T-helper 2 cell treated with Interferon-gamma antibody and Interleukin-4, amounts not matched to agents 100 ng/mL and 5 ng/mL, for 36 hours (primary cell): ENCODE data around the gene SOX5. TPM values are rescaled to one million over a fixed set of nuclear protein-coding genes. Genes with fewer than 3 reads are reported as not detected.
"Not testable (repeated sequence)": the region's sequence is repeated elsewhere in the genome, so short reads cannot be mapped to it uniquely, and the experiment has no call there.

Source experiments
- intact Hi-C: fragments of 100-400 bp; cut with micrococcal nuclease; formaldehyde crosslinking; loops from one replicate; pipeline ENCODE4 v1.15.1; 2023
- total RNA-seq: library from RNA; stranded (reverse); gene quantifications from 2 replicates; pipeline ENCODE4 v1.2.3, GENCODE V29; 2022

Gene SOX5
- total RNA-seq, 1 donor from 2014 or later = not detected

GRCh38 chr12:23909551-23909950 is 39.9 kb downstream of the SOX5 start:
- intact Hi-C loops = no loop called here

- intact Hi-C loops = no loop called here
Measured at GRCh38 chr12:23906329-23906728, 43.1 kb downstream of the SOX5 start.

- intact Hi-C loops = no loop called here
Measured at GRCh38 chr12:23899434-23899833, 50.0 kb downstream of the SOX5 start.

- intact Hi-C loops = no loop called here
Measured at GRCh38 chr12:23898121-23898520, 51.3 kb downstream of the SOX5 start.

DNA sequence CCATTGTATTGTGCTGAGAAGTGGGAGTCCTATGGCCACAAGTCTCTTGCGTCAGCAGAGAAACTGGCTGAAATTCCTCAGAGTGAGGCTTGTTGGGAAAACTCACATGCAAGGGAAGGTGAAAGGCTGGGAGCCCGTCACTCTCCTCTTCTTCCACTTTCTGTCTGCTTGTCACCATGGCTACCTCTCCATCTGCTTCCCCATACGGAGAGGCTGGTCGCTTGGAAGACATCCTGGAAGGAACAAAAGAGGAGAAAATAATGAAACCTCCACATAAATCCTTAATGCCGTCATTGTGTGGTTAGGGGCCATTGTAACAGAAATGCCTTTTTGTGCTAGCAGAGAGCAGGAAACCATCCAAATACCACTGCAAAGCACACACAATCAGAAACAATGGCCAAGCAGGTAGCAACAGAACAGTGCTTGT is 53.7 kb downstream of the SOX5 start:
- intact Hi-C loops = no loop called here

DNA sequence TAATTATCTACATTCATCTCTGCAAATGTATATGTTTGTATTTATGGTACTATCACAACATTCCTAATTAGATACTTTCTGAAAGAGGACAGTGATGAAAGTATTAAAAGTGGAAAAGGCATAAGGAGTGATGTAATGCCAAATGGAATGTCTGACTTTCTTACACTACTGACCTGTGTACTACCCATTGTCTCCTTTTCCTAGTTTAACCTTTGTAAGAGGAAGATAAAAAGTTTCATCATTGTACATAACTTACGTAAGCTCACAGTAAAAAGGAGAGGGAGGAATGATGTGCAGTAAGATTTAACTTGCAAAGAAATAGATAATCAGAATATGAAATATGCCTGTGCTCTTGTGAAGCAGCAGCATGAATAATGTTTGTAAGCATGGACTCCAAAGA is 55.9 kb downstream of the SOX5 start:
- intact Hi-C loops = no loop called here

DNA sequence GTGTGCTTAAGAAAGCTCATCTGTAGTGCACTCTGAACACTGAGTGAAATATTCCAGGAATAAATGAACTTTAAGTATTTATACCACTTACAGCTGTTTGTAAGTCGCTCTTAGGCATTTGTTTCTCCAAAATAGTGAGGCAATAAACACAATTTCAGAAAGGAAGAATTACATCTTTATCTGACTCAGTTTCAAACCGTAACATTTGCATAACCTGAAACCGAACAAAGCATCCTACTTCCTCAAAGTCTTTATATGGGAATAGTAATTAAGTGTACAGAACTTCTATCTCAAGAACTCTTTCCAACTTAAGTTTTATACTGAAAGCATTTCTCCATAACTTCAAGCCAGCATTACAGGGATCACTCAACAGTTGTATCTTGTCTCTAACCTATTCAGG is 58.4 kb downstream of the SOX5 start:
- intact Hi-C loops = no loop called here

DNA sequence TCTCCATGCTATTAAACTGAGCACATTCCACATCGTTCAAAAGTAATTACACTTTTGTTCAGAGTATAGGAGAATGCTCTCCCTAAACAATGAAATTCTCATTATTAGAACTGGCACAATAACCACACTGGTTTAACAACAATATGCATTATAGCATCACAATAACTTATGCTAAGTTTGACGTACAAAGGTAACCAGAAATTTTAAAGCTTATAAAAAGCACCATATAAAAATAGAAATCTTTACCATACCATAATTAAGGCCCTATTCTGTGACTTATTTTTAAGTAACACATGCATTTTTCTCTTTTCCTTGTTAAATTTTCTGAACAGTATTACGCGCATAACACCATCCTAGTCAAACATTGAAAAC is 60.4 kb downstream of the SOX5 start:
- intact Hi-C loops = no loop called here

DNA sequence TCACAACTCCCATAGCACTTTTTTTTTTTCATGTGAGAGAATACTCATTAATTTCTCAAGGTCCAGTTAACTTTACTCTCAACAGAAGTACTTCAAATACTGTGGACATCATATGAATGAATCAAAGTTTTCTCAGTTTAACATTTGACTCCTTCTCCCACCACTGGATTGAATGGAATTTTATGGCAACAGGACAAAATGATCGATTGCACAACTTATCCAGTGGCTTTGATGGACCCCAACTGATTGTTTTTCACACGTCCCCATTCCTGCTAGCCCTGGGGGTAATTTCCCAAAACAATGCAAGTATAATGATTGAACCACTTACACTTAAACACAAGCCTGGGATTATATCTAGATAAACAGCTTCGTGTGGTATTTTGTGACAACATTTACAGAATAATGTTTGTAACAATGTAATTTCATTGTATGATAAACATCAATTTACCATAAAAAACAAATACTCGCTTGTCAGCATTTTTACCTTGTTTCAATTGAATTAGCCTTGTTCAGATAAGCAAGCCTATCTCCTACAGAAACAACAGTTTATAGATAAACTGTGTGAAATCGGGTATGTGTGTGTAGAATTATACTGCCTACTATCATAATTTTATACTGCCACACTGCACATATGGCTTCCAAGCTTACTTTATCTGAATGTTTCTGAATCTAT is 60.9 kb downstream of the SOX5 start:
- intact Hi-C loops = no loop called here

GRCh38 chr12:23887055-23887835 is 62.2 kb downstream of the SOX5 start:
- intact Hi-C loops = no loop called here

- intact Hi-C loops = no loop called here
Measured at GRCh38 chr12:23885394-23885793, 64.1 kb downstream of the SOX5 start.

DNA sequence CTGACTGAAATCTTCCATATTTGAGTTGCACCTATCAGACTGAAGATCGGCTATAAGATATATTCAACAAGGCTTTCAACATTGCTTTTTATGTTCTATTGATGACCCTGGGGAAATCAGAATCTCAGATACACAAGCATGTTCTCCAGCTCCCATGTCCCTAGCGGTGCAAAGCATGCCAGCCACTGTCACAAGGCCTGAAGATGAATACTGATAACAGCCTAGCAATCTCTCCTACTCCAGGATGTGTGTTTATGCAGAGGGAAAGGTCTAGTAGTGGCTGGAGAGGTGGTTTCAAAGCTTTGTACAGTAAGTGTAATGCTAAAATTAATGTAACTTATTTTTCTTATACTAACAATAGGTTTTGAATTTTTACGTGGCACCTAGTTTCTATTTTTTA is 64.6 kb downstream of the SOX5 start:
- intact Hi-C loops = no loop called here

DNA sequence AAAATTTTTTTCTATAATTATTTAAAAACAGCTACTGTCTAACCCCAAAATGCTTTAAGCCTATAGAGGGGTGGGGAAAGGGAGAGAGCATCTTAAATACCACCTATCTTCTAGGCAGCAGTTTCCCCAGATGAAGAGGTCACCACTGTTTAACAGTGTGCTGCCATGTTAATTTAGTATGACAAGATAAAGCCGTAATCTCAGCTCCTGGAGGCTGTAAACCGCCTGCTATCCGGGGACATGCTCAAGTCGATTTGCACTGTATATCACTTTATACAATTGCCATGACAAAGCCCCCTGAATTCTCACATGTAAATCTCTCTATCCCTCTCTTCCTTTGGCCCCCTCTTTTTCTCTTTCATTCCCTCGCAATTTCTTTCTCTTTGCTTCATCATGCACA is 68.5 kb downstream of the SOX5 start:
- intact Hi-C loops = no loop called here

DNA sequence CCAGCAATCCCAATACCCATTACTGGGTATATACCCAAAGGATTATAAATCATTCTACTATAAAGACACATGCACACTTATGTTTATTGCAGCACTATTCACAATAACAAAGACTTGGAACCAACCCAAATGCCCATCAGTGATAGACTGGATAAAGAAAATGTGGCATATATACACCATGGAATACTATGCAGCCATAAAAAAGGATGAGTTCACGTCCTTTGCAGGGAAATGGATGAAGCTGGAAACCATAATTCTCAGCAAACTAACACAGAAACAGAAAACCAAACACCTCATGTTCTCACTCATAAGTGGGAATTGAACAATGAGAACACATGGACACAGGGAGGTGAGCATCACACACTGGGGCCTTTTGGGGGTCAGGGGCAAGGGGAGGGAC is 72.9 kb downstream of the SOX5 start:
- intact Hi-C loops = not testable (repeated sequence)

- intact Hi-C loops = no loop called here
Measured at GRCh38 chr12:23867794-23868193, 81.7 kb downstream of the SOX5 start.

- intact Hi-C loops = no loop called here
Measured at GRCh38 chr12:23862701-23863100, 86.8 kb downstream of the SOX5 start.

DNA sequence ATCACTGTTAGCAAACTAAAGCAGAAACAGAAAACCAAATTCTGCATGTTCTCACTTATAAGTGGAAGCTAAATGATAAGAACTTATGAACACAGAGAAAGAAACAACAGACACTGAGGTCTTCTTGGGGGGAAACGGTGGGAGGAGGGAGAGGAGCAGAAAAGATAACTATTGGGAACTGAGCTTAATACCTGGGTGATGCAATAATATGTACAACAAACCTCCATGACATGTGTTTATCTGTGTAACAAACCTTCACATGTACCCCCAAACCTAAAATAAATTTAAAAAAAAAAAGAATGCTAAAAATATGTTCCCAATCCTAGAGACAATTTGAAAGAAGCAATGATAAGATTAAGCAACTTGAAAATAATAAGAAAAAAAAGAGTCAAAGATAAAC is 89.5 kb downstream of the SOX5 start:
- intact Hi-C loops = no loop called here

DNA sequence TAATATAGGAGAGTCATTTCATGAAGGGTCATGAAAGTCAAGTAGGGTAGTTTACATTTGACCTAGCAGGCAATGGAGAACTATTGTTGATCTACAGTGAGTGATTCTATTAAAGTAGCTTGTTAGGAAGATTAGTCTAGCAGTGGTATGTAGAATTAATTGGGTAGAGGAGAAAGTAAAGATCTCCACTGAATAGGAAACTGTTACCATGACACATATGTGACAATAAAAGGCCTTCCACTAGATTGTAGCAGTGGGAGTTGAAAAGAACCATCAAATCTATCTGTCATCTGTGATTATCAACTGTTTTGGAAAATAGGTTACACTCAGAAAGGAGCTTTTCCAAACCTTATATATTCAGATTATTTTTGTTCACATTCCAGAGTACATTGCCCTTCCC is 92.3 kb downstream of the SOX5 start:
- intact Hi-C loops = no loop called here

- intact Hi-C loops = no loop called here
Measured at GRCh38 chr12:23855813-23856212, 93.7 kb downstream of the SOX5 start.

DNA sequence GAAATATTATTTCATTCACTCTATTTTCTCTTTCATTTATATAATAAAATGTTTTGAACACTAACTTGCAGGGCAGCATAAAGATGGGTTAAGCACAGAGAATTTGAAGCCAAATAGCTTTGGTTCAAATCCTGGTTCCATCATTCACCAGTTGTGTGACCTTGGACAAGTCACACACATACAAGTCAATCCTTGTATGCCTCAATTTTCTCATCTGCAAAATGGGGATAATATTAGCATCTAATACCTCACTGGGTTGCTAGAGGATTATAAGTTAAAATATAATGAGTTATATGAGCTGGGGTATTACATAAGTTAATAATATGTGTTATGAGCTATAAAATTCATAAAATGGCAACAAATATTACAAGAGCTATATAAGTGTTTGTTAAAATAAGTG is 94.9 kb downstream of the SOX5 start:
- intact Hi-C loops = no loop called here

GRCh38 chr12:23853640-23854039 is 95.8 kb downstream of the SOX5 start:
- intact Hi-C loops = no loop called here

DNA sequence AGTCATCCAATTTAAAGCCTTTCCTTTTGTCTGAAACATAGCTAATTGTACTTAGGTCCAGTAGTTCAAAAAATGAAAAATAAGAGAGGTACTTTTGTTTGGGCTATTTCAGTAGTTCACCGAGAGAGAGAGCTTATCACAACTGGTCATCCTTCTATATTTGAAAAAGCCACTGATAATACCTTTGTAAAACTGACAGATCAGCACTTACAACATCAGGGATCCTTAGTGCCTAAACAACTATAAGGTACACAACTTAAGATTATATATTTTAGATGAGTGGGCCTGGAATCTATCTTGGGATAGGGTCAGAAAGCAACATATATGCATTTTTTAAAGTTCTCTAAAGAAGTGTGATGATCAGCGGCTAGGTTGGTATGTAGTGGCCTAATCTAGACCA is 97.9 kb downstream of the SOX5 start:
- intact Hi-C loops = no loop called here

GRCh38 chr12:23847857-23848256 is 101.6 kb downstream of the SOX5 start:
- intact Hi-C loops = no loop called here
